ENCODE measurements around the gene TNIK.

Gene TNIK

DNA sequence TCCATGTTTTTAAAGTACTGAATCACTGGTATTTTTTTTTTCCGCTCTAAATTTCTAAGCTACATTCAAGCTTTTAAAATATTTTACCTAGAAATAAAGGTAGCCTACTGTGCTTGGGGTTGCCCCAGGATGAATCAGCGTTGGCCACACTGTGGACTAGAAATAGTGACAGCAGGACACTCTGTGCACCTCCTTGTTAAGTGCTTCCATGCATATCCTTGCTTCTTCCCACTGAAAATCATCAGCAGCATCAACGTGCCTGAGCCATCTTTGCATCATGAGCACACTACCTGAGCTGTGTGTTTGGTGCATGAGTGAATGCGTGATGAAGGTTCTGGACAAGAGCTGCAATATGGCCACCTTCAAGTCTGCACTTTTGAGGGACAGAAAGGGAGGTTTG, 291.7 kb downstream of the TNIK start:
- DNase-seq (ENCODE audit: low read depth) = no peak
- TF ChIP-seq, protein P1, sequence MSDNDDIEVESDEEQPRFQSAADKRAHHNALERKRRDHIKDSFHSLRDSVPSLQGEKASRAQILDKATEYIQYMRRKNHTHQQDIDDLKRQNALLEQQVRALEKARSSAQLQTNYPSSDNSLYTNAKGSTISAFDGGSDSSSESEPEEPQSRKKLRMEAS (IDR thresholded peaks at IDR 0.05; ENCODE audit: low read depth, low read length) = no peak
- TF ChIP-seq POLR2A (IDR thresholded peaks at IDR 0.05; ENCODE audit: extremely low read depth, insufficient read length) = no peak
- TF ChIP-seq MYC (IDR thresholded peaks at IDR 0.05; ENCODE audit: low read depth, low read length) = no peak
- TF ChIP-seq, protein P2, sequence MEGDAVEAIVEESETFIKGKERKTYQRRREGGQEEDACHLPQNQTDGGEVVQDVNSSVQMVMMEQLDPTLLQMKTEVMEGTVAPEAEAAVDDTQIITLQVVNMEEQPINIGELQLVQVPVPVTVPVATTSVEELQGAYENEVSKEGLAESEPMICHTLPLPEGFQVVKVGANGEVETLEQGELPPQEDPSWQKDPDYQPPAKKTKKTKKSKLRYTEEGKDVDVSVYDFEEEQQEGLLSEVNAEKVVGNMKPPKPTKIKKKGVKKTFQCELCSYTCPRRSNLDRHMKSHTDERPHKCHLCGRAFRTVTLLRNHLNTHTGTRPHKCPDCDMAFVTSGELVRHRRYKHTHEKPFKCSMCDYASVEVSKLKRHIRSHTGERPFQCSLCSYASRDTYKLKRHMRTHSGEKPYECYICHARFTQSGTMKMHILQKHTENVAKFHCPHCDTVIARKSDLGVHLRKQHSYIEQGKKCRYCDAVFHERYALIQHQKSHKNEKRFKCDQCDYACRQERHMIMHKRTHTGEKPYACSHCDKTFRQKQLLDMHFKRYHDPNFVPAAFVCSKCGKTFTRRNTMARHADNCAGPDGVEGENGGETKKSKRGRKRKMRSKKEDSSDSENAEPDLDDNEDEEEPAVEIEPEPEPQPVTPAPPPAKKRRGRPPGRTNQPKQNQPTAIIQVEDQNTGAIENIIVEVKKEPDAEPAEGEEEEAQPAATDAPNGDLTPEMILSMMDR (IDR thresholded peaks at IDR 0.05; ENCODE audit: low read depth, low read length) = no peak
- no peak overlapping the region for H3K4me3 ChIP-seq (ENCODE audit: low read depth, low read length)

DNA sequence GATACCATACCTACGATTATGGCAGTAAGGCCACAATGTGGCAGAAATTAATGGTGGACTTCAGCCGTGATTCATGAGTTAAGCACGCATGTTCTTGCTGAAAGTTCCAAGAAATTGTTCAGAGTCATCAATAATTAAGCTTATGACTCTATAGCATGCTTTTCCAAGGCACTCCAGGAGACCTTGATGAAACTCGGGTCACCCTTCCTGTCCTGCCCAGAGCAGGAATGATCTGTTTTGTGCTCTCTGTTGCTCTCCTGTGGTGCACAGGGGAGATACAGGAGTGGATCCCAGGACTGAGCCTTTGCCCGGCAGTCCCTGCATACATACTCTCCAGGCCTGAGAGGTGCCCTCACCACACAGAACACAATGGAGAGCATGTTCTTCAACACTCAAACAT, 292.1 kb downstream of the TNIK start:
- TF ChIP-seq, protein P1 (IDR thresholded peaks at IDR 0.05; ENCODE audit: low read depth, low read length) = no peak
- TF ChIP-seq POLR2A (IDR thresholded peaks at IDR 0.05; ENCODE audit: extremely low read depth, insufficient read length) = no peak
- TF ChIP-seq MYC (IDR thresholded peaks at IDR 0.05; ENCODE audit: low read depth, low read length) = no peak
- TF ChIP-seq, protein P2 (IDR thresholded peaks at IDR 0.05; ENCODE audit: low read depth, low read length) = no peak
- no peak overlapping the region for H3K4me3 ChIP-seq (ENCODE audit: low read depth, low read length)
- DNase-seq (ENCODE audit: low read depth) = no peak

DNA sequence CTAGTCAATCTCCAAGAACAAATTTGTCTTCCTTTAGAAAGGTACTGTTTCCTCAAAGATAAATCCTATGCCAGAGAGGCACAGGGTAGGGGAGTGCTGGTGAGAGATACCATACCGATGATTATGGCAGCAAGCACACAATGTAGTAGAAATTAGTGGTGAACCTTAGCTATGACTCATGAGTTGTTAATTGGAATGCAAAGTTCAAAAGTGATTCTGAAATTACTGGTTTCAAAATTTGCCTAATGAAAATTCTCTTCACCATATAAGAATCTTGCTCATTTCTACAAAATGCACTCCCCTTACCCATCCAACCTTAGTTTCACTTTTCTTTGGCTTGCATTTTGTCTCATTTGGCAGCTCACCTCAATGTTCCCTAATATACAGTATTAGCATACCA, 294.2 kb downstream of the TNIK start:
- H3K4me3 ChIP-seq (ENCODE audit: low read depth, low read length) = no peak overlapping the region
- TF ChIP-seq, protein P2 (IDR thresholded peaks at IDR 0.05; ENCODE audit: low read depth, low read length) = no peak
- TF ChIP-seq POLR2A (IDR thresholded peaks at IDR 0.05; ENCODE audit: extremely low read depth, insufficient read length) (no peak), MYC (IDR thresholded peaks at IDR 0.05; ENCODE audit: low read depth, low read length) (no peak)
- TF ChIP-seq, protein P1 (IDR thresholded peaks at IDR 0.05; ENCODE audit: low read depth, low read length) = no peak
- no peak for DNase-seq (ENCODE audit: low read depth)

DNA sequence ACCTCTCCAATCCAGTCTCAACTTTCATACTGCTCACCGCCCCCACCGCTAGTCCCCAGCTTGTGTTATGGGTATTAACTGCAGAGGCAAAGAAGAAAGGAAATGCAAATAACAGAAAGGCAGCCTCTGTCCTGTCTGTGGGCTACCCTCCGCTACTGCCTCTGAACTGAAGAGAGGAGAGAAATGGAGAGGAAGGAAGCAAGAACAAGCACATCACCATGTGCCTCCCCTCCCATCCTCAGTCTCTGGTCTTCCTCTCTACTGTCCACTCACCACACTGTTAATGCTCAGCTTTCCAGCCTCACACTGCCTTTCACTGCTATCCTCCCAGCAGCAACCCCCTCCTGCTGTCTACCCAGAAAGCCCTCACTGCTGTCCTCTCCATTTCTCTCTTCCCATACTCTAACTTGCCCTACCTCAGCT, 294.7 kb downstream of the TNIK start:
- TF ChIP-seq, protein P2 (IDR thresholded peaks at IDR 0.05; ENCODE audit: low read depth, low read length) = no peak
- TF ChIP-seq, protein P1 (IDR thresholded peaks at IDR 0.05; ENCODE audit: low read depth, low read length) = no peak
- TF ChIP-seq MYC (IDR thresholded peaks at IDR 0.05; ENCODE audit: low read depth, low read length) = no peak
- TF ChIP-seq POLR2A (IDR thresholded peaks at IDR 0.05; ENCODE audit: extremely low read depth, insufficient read length) = no peak
- H3K4me3 ChIP-seq (ENCODE audit: low read depth, low read length) = no peak overlapping the region
- no peak for DNase-seq (ENCODE audit: low read depth)

DNA sequence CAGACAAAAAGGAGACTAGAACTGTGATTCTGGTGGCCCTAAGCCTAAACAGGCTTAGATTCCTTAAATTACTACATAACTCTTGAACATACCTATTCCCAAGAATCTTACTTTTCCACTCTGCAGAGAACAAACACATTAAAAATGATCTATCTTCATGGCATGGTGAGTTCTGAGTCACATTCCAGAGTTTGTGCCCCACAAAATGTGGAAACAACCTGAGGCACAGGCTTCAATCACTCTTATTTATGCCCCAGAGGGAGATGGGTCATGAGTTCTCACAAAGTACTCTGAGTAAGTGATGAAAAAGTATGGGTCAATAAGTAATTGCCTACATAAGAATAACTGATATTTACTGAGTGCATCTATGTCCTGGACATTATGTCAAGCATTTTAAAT, 296.1 kb downstream of the TNIK start:
- no peak for DNase-seq (ENCODE audit: low read depth)
- TF ChIP-seq POLR2A (IDR thresholded peaks at IDR 0.05; ENCODE audit: extremely low read depth, insufficient read length) (no peak), MYC (IDR thresholded peaks at IDR 0.05; ENCODE audit: low read depth, low read length) (no peak)
- TF ChIP-seq, protein P2 (IDR thresholded peaks at IDR 0.05; ENCODE audit: low read depth, low read length) = no peak
- TF ChIP-seq, protein P1 (IDR thresholded peaks at IDR 0.05; ENCODE audit: low read depth, low read length) = no peak
- H3K4me3 ChIP-seq (ENCODE audit: low read depth, low read length) = no peak overlapping the region

All from NB4 (cell line).